ENCODE measurements around the gene DUSP6.

DUSP6 gene

GRCh38 chr12:89373763-89374572 is 21.7 kb upstream of the DUSP6 start:
- DNase-seq = no peak

GRCh38 chr12:89372584-89373370 is 20.5 kb upstream of the DUSP6 start:
- no peak for DNase-seq

DNA sequence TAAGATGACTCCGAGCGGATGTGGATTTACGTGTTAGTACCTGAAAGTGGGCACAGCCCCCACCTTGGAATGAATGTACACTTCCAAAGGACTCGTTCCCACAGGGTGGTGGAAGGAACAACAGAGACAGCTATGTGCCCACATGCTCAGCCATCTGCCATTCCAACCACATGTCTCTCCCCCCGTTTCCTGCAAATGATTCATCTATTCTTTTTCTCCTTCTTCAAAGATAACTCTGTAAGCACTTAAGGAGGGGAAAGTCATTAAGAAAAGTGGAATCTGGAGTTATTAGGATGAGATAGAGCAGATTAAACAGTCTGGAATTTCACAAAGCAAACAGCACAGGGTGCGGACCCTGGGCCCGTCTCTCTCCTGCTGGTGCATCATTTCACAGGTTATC is 18.5 kb upstream of the DUSP6 start:
- no peak for DNase-seq

GRCh38 chr12:89370421-89370831 is 18.1 kb upstream of the DUSP6 start:
- no peak for DNase-seq

- DNase-seq = no peak
These were observed 16.9 kb upstream of the DUSP6 start for GRCh38 chr12:89369166-89369565.

- no peak for DNase-seq
These were observed 16.1 kb upstream of the DUSP6 start for GRCh38 chr12:89368391-89368790.

- no peak for DNase-seq
These were observed 14.5 kb upstream of the DUSP6 start for GRCh38 chr12:89366676-89367364.

GRCh38 chr12:89364631-89365030 is 12.3 kb upstream of the DUSP6 start:
- DNase-seq = no peak

GRCh38 chr12:89364058-89364457 is 11.8 kb upstream of the DUSP6 start:
- no peak for DNase-seq

DNA sequence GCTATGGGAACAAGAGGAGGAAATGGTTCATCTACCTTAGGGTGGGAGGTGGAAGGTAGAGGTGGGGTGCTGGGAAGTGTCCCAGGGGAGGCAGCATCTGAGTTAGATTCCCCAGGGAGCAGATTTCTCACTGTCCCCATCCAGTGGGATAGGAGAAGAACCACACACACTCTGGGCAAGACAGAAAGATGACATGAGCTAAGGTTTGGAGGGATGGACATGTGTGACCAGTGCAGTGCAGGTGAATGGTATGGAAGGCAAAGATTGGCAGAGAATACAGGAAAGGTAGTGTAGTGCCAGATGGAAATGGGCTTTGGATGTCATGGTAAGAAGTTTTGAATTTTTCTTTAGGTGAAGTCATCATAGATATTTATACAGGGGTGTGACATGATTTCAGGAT is 11.3 kb upstream of the DUSP6 start:
- DNase-seq = no peak

GRCh38 chr12:89363084-89363483 is 10.8 kb upstream of the DUSP6 start:
- no peak for DNase-seq

GRCh38 chr12:89359615-89360014 is 7.3 kb upstream of the DUSP6 start:
- DNase-seq = no peak

DNA sequence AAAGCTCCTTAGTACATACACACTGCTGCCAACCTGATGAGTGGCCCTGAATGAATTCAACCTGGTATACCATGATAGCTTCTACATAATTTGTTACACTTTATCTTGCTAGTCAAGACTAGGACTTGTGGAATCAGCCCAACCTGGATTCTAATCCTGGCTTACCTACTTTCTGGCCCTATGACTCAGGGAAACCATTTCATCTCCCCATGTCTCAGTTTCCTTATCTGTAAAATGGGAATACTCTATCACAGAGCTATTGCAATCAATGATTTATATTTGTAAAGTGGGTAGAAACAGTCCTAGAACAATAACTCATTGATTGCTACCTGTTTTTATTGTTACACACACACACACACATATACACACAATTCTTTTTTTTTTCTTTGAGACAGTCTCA is 6.5 kb upstream of the DUSP6 start:
- DNase-seq = no peak

DNA sequence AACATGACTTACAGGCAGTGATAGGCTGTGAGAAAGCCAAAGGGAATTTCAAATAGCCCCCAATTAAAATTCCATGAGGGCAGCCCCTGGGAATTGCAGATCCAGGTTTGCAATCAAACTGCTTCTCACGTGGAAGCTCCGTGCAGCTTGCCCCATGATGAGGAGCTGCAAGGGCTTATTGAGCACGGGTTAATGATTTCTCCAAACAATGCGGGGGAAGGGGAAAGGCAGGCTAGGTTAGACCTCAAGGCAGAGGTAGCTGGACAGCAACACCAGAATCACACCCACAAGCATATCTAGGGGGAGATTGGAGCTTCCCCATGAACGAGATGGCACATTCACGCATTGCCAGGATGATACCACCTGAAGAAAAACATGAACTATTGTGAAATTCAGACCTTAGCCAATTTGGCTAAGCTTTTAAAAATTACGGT is 5.0 kb upstream of the DUSP6 start:
- DNase-seq = no peak

DNA sequence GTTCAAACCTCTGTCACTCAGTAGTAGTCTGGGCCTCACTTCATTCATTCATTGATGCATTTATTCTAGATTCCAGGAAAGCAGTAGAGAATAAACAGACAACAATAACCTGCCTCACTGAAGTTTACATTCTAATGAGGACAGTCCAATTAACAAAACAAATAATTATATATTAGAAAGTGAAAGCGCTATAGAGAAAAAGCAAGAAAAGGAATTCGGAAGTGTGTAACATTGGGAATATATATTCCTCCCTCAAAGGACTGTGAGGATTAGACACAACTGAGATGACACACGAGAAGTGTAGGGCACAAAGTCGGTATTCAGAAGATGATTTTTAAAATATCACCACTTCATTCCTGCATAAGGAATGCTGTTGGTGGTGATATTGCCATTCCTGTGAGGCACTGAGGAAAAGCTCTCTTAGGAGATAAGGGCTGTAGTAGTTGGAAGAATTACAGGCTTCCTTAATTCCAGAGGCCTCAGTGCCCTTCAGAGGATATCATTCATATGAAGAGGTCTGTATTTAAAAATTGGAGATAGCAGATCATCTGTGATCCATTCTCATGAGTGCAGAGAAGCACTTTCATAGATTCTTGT is 3.9 kb upstream of the DUSP6 start:
- no peak for DNase-seq

DNA sequence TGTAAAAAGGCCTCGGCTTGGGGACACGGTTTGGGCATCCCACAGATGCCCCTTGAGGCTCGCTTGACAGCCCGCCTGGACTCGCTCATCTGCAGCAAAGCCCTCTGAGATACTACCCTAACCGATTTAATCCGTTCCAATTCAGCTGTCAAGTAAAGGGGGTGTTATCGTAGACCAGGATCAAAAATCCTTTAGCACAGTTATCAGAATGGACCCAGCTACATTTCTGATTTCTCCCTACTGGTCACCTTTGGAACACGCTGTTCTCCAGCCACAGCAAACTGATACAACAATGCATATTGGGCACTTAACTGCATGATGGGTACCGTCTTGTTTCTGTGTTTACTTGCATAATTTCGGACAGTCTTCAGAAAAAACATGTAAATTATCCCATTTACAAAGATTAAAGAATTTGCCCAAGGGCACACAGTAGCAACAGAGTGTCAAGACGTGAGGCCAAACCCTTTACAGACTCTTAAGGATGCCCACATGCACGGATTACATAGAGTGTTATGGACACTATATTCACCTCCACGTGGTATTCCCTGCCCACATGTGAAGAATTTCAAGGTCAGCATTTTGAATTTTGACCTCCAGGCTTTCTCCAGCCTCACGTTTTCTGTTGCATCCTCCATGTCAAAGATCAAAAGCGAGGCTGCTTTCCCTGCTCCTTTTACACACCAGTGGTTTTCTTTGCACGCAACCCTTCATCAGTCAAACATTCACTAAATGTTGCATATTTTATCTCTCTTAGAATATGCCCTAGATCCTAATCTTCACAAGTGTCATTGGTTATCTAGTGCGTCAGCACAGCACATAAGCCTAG is 3.2 kb upstream of the DUSP6 start:
- DNase-seq = no peak

DNA sequence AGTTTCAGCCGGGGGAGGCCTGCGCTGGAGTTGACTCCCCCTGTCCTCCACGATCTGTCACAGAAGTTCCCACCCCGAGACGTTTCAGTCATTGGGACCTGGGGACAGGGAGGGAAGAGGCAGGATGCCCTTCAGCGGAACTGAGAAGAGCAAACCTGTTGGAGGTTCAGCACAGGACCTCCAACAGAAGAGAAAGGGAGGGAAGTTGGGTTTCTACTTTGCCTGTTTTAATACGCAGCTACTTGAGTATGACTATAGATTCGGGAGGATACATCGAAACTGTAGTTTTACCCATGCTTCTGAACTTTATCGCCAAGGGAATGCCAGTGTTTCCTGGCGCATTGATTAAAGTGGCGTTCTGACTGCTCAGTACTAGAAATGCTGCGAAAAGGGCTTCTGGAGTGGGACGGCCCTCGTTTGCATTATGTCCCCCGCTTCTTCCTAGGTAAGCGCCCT is 2.3 kb upstream of the DUSP6 start:
- no peak for DNase-seq

DNA sequence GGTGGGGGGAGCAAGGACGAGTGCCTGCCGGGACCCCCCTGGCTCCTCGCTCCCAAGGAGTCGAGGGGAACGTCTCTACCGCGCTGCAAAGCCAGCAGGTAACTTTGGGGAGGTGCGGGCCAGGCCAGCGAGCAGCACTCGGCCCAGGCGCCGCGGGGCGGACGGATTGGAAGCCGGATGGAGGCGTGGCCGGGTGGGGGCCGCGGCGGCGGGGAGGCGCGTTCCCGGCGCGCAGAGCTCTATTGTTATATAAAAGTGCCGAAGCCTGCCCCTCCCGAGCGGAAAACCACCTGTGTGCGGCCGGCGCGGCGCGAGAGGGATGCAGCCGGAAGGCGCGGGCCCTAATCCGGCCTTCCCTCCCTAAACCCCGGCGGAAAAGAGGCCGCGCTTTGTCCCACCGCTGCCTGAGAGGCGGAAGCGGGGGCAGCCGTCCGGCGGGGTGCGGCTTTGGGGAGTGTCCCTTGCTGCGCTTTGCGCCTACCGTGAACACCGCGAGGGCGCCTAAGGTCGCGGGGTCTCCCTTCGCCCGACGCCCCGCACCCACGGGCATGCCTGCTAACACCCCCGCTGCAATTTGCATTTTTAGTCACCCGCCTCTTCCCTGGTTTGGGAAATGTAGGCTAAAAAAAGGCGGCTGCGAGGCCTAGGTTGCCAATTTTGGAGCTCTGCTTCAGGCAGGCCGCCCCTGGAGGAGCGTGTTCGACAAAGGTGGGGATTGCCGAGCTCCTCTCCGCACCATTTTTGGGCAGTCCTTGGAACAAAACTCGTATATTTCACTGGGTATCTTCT is 1.7 kb upstream of the DUSP6 start:
- DNase-seq = no peak

- no peak for DNase-seq
These were observed 1.0 kb upstream of the DUSP6 start for GRCh38 chr12:89353188-89353822.

- DNase-seq = no peak
These were observed 134 bp downstream of the DUSP6 start for GRCh38 chr12:89352242-89352491.
